Astrocyte of the cerebellum (primary cell): ENCODE results near the gene CDH4.

Experiments
- DNase-seq: peaks from one replicate; pipeline ENCODE4 v3.0.0-alpha.2; 2011; ENCODE audit warnings: low read depth
- H3K4me3 ChIP-seq: 2 replicates; pipeline ENCODE4 v1.5.1; 2011; ENCODE audit warnings: mild to moderate bottlenecking, low read depth, low read length, moderate library complexity
- CTCF ChIP-seq: IDR thresholded peaks from 2 replicates; pipeline ENCODE4 v1.5.1; 2012; ENCODE audit warnings: low read length, low read depth, moderate library complexity, mild to moderate bottlenecking; ENCODE audit errors: missing control alignments
- in situ Hi-C: cut with HindIII; loops from 2 replicates; pipeline ENCODE4 v1.10.0; 2017; ENCODE audit warnings: low sequenced_read_pairs

The CDH4 gene

GRCh38 chr20:61891916-61892649 is 640.0 kb downstream of the CDH4 start:
- no peak overlapping the region for H3K4me3 ChIP-seq
- in situ Hi-C loops = no loop called here
- no peak for TF ChIP-seq CTCF
- DNase-seq = no peak

GRCh38 chr20:61895016-61895415 is 643.0 kb downstream of the CDH4 start:
- no peak for TF ChIP-seq CTCF
- in situ Hi-C loops = no loop called here
- no peak for DNase-seq
- H3K4me3 ChIP-seq = no peak overlapping the region

GRCh38 chr20:61895686-61896057 is 643.6 kb downstream of the CDH4 start:
- no peak for TF ChIP-seq CTCF
- no peak overlapping the region for H3K4me3 ChIP-seq
- DNase-seq = no peak
- in situ Hi-C loops = no loop called here

- in situ Hi-C loops = no loop called here
- H3K4me3 ChIP-seq = no peak overlapping the region
- peak; percentile 84 for TF ChIP-seq CTCF
- DNase-seq = peak; percentile 18
Observed at GRCh38 chr20:61896058-61896961, 644.2 kb downstream of the CDH4 start.

- in situ Hi-C loops = no loop called here
Observed at GRCh38 chr20:61897401-61898295, 645.6 kb downstream of the CDH4 start.

More at GRCh38 chr20:61897401-61898295, 645.6 kb downstream of the CDH4 start:
- DNase-seq = no peak
- no peak for TF ChIP-seq CTCF
- H3K4me3 ChIP-seq = no peak overlapping the region
